Measurements from ENCODE around the gene PRKACA.

DNA sequence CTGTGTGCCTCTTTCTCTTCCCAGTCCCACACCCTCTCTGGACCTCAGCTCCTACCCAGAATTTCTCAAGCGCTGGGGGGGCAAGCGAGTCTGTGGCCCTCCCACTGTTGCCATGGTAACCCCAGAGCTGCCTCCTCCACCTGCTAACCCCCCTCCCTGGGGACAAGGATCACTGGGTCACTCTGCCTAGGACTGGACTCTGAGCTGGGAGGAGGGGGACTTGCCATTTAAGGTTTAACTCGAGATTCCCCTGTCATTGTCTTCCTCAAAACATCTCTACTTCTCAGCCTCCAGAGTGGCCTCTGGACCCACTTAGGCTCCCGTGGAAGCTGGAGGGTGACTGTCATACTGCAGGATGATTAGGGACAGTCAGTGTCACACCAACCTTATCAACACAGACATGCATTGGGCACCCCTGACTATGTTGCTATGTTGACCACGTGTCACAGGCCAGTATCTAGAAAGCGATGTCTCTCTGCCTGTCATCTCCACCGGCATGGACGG, 57.9 kb downstream of the PRKACA start:
- TF ChIP-seq, protein P1, sequence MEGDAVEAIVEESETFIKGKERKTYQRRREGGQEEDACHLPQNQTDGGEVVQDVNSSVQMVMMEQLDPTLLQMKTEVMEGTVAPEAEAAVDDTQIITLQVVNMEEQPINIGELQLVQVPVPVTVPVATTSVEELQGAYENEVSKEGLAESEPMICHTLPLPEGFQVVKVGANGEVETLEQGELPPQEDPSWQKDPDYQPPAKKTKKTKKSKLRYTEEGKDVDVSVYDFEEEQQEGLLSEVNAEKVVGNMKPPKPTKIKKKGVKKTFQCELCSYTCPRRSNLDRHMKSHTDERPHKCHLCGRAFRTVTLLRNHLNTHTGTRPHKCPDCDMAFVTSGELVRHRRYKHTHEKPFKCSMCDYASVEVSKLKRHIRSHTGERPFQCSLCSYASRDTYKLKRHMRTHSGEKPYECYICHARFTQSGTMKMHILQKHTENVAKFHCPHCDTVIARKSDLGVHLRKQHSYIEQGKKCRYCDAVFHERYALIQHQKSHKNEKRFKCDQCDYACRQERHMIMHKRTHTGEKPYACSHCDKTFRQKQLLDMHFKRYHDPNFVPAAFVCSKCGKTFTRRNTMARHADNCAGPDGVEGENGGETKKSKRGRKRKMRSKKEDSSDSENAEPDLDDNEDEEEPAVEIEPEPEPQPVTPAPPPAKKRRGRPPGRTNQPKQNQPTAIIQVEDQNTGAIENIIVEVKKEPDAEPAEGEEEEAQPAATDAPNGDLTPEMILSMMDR (IDR thresholded peaks at IDR 0.05; ENCODE audit: extremely low read depth in 1 of 2, insufficient read depth in 1 of 2, low read depth in 1 of 2, low read length in 2 of 2), result no peak
- TF ChIP-seq, protein P2, sequence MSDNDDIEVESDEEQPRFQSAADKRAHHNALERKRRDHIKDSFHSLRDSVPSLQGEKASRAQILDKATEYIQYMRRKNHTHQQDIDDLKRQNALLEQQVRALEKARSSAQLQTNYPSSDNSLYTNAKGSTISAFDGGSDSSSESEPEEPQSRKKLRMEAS (IDR thresholded peaks at IDR 0.05; ENCODE audit: insufficient read depth, insufficient read length), result no peak
- no peak for TF ChIP-seq POLR2AphosphoS5 (IDR thresholded peaks at IDR 0.05; ENCODE audit: insufficient read depth, low read depth, low read length)
- TF ChIP-seq EZH2 (IDR thresholded peaks at IDR 0.05; ENCODE audit: borderline replicate concordance, low read depth, low read length, severe bottlenecking), result no peak
- no peak for TF ChIP-seq POLR2A (IDR thresholded peaks at IDR 0.05; ENCODE audit: low read depth, low read length)
- no peak for TF ChIP-seq MYC (IDR thresholded peaks at IDR 0.05; ENCODE audit: low read depth, low read length)
- TF ChIP-seq FOS (IDR thresholded peaks at IDR 0.05; ENCODE audit: borderline replicate concordance, insufficient read depth, low read length), result no peak

Measured in endothelial cell of umbilical vein (primary cell).